Progenitor cell of endocrine pancreas (in vitro differentiated cells): ENCODE measurements around the gene ZNF273. TPM values are rescaled to one million over a fixed set of nuclear protein-coding genes. Genes with fewer than 3 reads are reported as not detected.

Experiments
- DNase-seq: peaks from one replicate; pipeline ENCODE4 v3.0.0; 2021; ENCODE audit warnings: low spot score; ENCODE audit not compliant: unreplicated experiment
- H3K27ac Mint-ChIP-seq: 2 replicates; pipeline ENCODE4 v1.8.0; 2021; ENCODE audit warnings: mild to moderate bottlenecking, moderate library complexity, mixed read lengths
- H3K27me3 Mint-ChIP-seq: 2 replicates; pipeline ENCODE4 v1.8.0; 2021; ENCODE audit warnings: mixed read lengths
- H3K36me3 Mint-ChIP-seq: 2 replicates; pipeline ENCODE4 v1.8.0; 2022; ENCODE audit warnings: mixed read lengths; ENCODE audit not compliant: insufficient read depth
- H3K4me1 Mint-ChIP-seq: 2 replicates; pipeline ENCODE4 v1.8.0; 2021; ENCODE audit warnings: low read depth, mixed read lengths
- H3K4me3 Mint-ChIP-seq: 2 replicates; pipeline ENCODE4 v1.8.0; 2021; ENCODE audit warnings: low read depth, mild to moderate bottlenecking, moderate library complexity, mixed read lengths
- H3K9me3 Mint-ChIP-seq: 2 replicates; pipeline ENCODE4 v1.8.0; 2021; ENCODE audit warnings: low read depth, mixed read lengths
- total RNA-seq: library from RNA; stranded (reverse); gene quantifications from 2 replicates; pipeline ENCODE4 v1.2.1, GENCODE V29; 2021
- TF ChIP-seq, protein P1 (sequence below): fragments of 200-600 bp; sonication (generic); IDR thresholded peaks from one replicate; pipeline ENCODE4 v1.5.0; 2021; ENCODE audit warnings: antibody characterized with exemption, mild to moderate bottlenecking; ENCODE audit not compliant: unreplicated experiment

The ZNF273 gene
- total RNA-seq, 1 donor from 2014 or later: 13.7 TPM

DNA sequence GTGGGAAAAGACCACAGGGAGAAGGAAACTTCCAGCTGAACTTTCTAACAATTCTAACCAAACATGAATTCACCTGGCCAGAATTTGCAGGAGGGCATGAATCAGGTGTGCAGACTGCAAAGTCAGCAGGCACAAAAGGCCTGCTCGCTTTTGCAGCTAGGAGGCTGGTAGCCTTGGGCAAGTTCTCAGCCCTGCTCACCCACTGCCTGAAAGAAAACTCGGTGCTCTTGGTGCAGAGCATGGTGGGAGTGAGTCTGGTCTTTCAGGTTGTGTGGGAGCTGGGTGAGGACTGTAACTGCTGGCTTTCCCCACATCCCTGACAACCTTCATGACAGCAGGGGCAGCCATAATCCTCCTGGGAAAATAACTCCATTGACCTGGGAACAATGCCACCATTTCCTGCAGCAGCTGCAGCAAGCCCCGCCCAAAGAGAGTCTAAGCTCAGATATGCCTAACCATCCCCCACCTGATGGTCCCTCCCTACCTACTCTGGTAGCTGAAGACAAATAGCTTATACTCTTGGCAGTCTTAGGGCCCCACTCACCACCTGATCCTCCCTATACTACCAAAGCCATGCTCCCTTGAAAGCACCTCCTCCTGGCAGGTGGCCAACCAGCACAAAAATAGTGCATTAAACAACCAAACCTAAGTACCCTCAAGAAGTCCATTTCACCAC is 56.1 kb downstream of the ZNF273 start:
- no peaks in the 10 kb centered on the region for H3K4me1 Mint-ChIP-seq
- DNase-seq: no peak
- no peak overlapping the region for H3K27ac Mint-ChIP-seq
- peaks cover 39% of the 10 kb centered on the region for H3K9me3 Mint-ChIP-seq
- H3K36me3 Mint-ChIP-seq: peaks cover 2% of the 10 kb centered on the region
- no peak overlapping the region for H3K4me3 Mint-ChIP-seq
- TF ChIP-seq, protein P1, sequence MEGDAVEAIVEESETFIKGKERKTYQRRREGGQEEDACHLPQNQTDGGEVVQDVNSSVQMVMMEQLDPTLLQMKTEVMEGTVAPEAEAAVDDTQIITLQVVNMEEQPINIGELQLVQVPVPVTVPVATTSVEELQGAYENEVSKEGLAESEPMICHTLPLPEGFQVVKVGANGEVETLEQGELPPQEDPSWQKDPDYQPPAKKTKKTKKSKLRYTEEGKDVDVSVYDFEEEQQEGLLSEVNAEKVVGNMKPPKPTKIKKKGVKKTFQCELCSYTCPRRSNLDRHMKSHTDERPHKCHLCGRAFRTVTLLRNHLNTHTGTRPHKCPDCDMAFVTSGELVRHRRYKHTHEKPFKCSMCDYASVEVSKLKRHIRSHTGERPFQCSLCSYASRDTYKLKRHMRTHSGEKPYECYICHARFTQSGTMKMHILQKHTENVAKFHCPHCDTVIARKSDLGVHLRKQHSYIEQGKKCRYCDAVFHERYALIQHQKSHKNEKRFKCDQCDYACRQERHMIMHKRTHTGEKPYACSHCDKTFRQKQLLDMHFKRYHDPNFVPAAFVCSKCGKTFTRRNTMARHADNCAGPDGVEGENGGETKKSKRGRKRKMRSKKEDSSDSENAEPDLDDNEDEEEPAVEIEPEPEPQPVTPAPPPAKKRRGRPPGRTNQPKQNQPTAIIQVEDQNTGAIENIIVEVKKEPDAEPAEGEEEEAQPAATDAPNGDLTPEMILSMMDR: no peak
- no peaks in the 10 kb centered on the region for H3K27me3 Mint-ChIP-seq

DNA sequence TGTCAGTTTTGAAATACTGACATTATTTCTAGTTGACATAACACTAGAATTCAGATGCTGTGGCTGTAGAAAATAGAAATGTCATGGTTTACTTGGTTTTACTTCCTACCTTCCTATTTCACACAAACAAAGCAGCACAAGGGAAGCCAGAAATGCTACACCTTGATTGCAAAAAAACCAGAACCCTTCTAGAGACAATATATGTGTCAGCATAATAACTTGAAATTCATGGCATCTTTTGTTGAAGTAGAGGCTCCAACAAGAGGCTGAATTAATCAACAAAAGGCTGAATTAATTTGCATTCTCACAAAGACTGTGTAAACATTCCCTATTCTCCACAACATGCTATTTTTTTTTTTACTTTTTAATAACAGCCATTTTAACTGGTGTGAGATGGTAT is 62.5 kb downstream of the ZNF273 start:
- Mint-ChIP-seq H3K4me1 (no peaks in the 10 kb centered on the region), H3K27ac (no peak overlapping the region), H3K9me3 (peaks cover 45% of the 10 kb centered on the region), H3K27me3 (no peaks in the 10 kb centered on the region), H3K36me3 (peaks cover 10% of the 10 kb centered on the region), H3K4me3 (no peak overlapping the region)
- TF ChIP-seq, protein P1: no peak
- DNase-seq: no peak

DNA sequence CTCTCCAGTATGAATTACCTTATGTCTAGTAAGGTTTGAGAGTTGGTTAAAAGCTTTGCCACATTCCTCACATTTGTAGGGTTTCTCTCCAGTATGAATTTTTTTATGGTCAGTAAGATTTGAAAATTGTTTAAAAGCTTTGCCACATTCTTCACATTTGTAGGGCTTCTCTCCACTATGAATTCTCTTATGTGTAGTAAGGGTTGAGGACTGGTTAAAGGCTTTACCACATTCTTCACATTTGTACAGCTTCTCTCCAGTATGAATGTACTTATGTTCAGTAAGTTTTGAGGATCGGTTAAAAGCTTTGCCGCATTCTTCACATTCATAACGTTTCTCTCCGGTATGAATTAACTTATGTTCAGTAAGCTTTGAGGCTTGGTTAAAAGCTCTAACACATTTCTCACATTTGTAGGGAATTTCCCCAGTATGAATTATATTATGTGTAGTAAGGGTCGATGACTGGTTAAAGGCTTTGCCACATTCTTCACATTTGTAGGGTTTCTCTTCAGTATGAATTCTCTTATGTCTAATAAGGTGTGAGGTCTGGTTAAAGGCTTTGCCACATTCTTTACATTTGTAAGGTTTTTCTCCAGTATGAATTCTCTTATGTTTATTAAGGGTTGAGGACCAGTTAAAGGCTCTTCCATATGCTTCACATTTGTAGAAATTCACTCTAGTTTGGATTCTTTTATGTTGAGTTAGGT is 75.6 kb downstream of the ZNF273 start:
- Mint-ChIP-seq H3K9me3 (peaks cover 64% of the 10 kb centered on the region), H3K4me3 (no peak overlapping the region), H3K36me3 (peaks cover 83% of the 10 kb centered on the region), H3K27me3 (no peaks in the 10 kb centered on the region), H3K4me1 (no peaks in the 10 kb centered on the region), H3K27ac (peak overlapping the region; percentile 68)
- TF ChIP-seq, protein P1: no peak
- DNase-seq: no peak

Other genes starting within 250 kb of the ZNF273 start
- 16.5 and 16.9 TPM in 2 replicates for gene ZNF107, start 237.1 kb upstream of the ZNF273 start, total RNA-seq
- gene ZNF138, start 108.8 kb upstream of the ZNF273 start, total RNA-seq: 21.3 and 21.7 TPM in 2 replicates
- gene ZNF117, start 87.8 kb downstream of the ZNF273 start, total RNA-seq: 53.7 and 63.3 TPM in 2 replicates
- gene ERV3-1, start 103.4 kb downstream of the ZNF273 start, total RNA-seq: 69.0 and 77.2 TPM in 2 replicates